ENCODE results near the gene DEPP1. TPM values are rescaled to one million over a fixed set of nuclear protein-coding genes. Genes with fewer than 3 reads are reported as not detected.
A peak's percentile ranks its signal among the peaks of the same experiment; 100 is the strongest.

The DEPP1 gene
- total and polyA plus RNA-seq, 2 of the 4 experiments (the other 2 are of a cell fraction) = 13.6 to 30.0 TPM

GRCh38 chr10:44927352-44927751 is 51.3 kb downstream of the DEPP1 start:
- peak; percentile 33 for DNase-seq
- intact Hi-C loops (cut with micrococcal nuclease) = no loop called here
- dilution Hi-C loops (cut with HindIII; ENCODE audit: low sequenced_read_pairs, unreplicated experiment) = no loop called here
- H3K9me3 ChIP-seq (ENCODE audit: control insufficient read depth, insufficient read depth, low read length) = no peaks in the 10 kb centered on the region
- no peaks in the 10 kb centered on the region for H3K4me1 ChIP-seq (ENCODE audit: control insufficient read depth, insufficient read depth, low read length)
- H4K91ac ChIP-seq (ENCODE audit: insufficient read depth, low read depth, low read length) = no peak overlapping the region
- no peak overlapping the region for H3K27ac ChIP-seq (ENCODE audit: insufficient read depth, low read length)
- no peak overlapping the region for H4K5ac ChIP-seq (ENCODE audit: low read depth, low read length)
- 100% methylated on average over 1 of the region's 2 CpGs; no CpG with 5 or more reads in 1 of the 2 experiments for WGBS, 2 experiments (ENCODE audit: extremely low coverage in 2 of 2, insufficient read length in 1 of 2)
- H3K23ac ChIP-seq (ENCODE audit: low read depth, low read length) = no peak overlapping the region
- H2AFZ ChIP-seq (replicated peaks; ENCODE audit: low read length, poor library complexity) = no peak overlapping the region
- no peak overlapping the region for H2BK120ac ChIP-seq (ENCODE audit: low read depth, low read length)
- CTCF ChIA-PET = no interaction called here
- H2AK5ac ChIP-seq (ENCODE audit: low read depth, low read length) = no peak overlapping the region
- no TSS peak for BruUV-seq (replicated peaks)
- TF ChIP-seq CEBPB (IDR thresholded peaks at IDR 0.05; ENCODE audit: low read depth, low read length) (peak; percentile 49; the same call in 1 of the 2 replicates), SMC3 (IDR thresholded peaks at IDR 0.05; ENCODE audit: low read depth, low read length) (no peak)
- H3K27me3 ChIP-seq (ENCODE audit: control insufficient read depth, insufficient read depth, low read length) = peaks cover 23% of the 10 kb centered on the region
- H3K9ac ChIP-seq (ENCODE audit: low read depth, low read length) = no peak overlapping the region
- no peak overlapping the region for H3K56ac ChIP-seq (ENCODE audit: extremely low read depth, insufficient read depth, low read length)
- no peaks in the 10 kb centered on the region; the same call in 1 of the 2 replicates for H3K9me1 ChIP-seq (ENCODE audit: insufficient read depth, low read length)
- no peaks in the 10 kb centered on the region for H3K79me1 ChIP-seq (ENCODE audit: low read depth in 1 of 2, low read length in 2 of 2)
- no peak overlapping the region for H3K4me3 ChIP-seq (ENCODE audit: insufficient read depth, low read depth, low read length)
- no peaks in the 10 kb centered on the region for H3K36me3 ChIP-seq (ENCODE audit: control insufficient read depth, insufficient read depth, low read length)
- H2AK9ac ChIP-seq (replicated peaks; ENCODE audit: low read depth, low read length, poor library complexity) = peak overlapping the region; percentile 69
- no peak overlapping the region for H2BK5ac ChIP-seq (ENCODE audit: low read depth, low read length, poor library complexity, severe bottlenecking)
- no peaks in the 10 kb centered on the region for H4K20me1 ChIP-seq (ENCODE audit: insufficient read depth, low read length)
- no peak overlapping the region for H2BK20ac ChIP-seq (ENCODE audit: low read depth, low read length)
- in situ Hi-C loops (cut with MboI; ENCODE audit: low sequenced_read_pairs) = no loop called here
- H4K8ac ChIP-seq (ENCODE audit: low read depth in 2 of 2, low read length in 2 of 2) = no peak overlapping the region
- no peak overlapping the region for H3K4me2 ChIP-seq (ENCODE audit: low read depth, low read length)
- no peak overlapping the region for H3K14ac ChIP-seq (replicated peaks; ENCODE audit: low read depth, low read length)
- H3K18ac ChIP-seq (ENCODE audit: low read depth, low read length) = no peak overlapping the region
- ATAC-seq (ENCODE audit: low read depth) = peak; percentile 46; the same call in 1 of the 2 replicates
- no peak overlapping the region for H3K4ac ChIP-seq (ENCODE audit: low read depth, low read length)
- POLR2A ChIA-PET (ENCODE audit: unreplicated experiment) = no interaction called here
- no peak overlapping the region for H2BK15ac ChIP-seq (ENCODE audit: low read depth, low read length)

All from IMR-90 (cell line).